HEK293 (cell line): Measurements from ENCODE around the gene LTB4R.

Experiments
- GLIS2 ChIP-seq: fragments of 450-650 bp; formaldehyde crosslinking; IDR thresholded peaks from 2 replicates; pipeline ENCODE4 v1.5.1; 2016; ENCODE audit warnings: missing biosample characterization, missing genetic modification characterization
- KLF16 ChIP-seq: fragments of 450-650 bp; formaldehyde crosslinking; IDR thresholded peaks from 2 replicates; pipeline ENCODE4 v1.5.1; 2017; ENCODE audit warnings: missing biosample characterization, missing genetic modification characterization
- ZNF138 ChIP-seq: fragments of 450-650 bp; formaldehyde crosslinking; IDR thresholded peaks from 2 replicates; pipeline ENCODE4 v1.5.1; 2016; ENCODE audit warnings: missing biosample characterization, missing genetic modification characterization, borderline replicate concordance
- ZNF629 ChIP-seq: fragments of 450-650 bp; formaldehyde crosslinking; IDR thresholded peaks from 2 replicates; pipeline ENCODE4 v1.5.1; 2017; ENCODE audit warnings: missing biosample characterization, missing genetic modification characterization
- TF ChIP-seq, protein P1 (sequence below): fragments of 450-650 bp; formaldehyde crosslinking; IDR thresholded peaks from 2 replicates; pipeline ENCODE4 v1.5.1; 2016; ENCODE audit warnings: missing biosample characterization, missing genetic modification characterization

DNA sequence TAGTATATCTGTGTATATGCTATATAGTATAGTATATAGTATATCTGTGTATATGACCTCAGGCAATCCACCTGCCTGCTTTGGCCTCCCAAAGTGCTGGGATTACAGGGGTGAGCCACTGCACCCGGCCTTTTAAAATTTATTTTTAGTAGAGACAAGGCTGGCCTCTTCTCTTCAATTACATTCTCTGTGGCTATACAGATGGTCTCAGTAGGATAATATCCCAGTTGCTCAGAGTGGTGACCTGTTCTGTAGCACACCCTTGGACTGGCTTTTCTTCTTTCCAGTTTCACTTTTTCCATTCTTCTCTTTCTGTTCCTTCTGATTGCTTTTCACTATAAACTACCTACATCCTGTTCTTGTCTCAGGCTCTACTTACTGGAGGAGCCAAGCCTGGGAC, 53.5 kb downstream of the LTB4R start:
- no peak for TF ChIP-seq ZNF629 (tag by site-specific recombination)
- TF ChIP-seq, protein P1, sequence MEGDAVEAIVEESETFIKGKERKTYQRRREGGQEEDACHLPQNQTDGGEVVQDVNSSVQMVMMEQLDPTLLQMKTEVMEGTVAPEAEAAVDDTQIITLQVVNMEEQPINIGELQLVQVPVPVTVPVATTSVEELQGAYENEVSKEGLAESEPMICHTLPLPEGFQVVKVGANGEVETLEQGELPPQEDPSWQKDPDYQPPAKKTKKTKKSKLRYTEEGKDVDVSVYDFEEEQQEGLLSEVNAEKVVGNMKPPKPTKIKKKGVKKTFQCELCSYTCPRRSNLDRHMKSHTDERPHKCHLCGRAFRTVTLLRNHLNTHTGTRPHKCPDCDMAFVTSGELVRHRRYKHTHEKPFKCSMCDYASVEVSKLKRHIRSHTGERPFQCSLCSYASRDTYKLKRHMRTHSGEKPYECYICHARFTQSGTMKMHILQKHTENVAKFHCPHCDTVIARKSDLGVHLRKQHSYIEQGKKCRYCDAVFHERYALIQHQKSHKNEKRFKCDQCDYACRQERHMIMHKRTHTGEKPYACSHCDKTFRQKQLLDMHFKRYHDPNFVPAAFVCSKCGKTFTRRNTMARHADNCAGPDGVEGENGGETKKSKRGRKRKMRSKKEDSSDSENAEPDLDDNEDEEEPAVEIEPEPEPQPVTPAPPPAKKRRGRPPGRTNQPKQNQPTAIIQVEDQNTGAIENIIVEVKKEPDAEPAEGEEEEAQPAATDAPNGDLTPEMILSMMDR, result no peak
- no peak for TF ChIP-seq ZNF138 (tag by site-specific recombination)
- TF ChIP-seq GLIS2, result no peak
- no peak for TF ChIP-seq KLF16 (tag by site-specific recombination)
